ENCODE data around the gene TTLL10. TPM values are rescaled to one million over a fixed set of nuclear protein-coding genes. Genes with fewer than 3 reads are reported as not detected.
"Not testable (repeated sequence)": the region's sequence is repeated elsewhere in the genome, so short reads cannot be mapped to it uniquely, and the experiment has no call there.

TTLL10 gene
- polyA plus RNA-seq, 2 donors, result 0.28 to 0.43 TPM

DNA sequence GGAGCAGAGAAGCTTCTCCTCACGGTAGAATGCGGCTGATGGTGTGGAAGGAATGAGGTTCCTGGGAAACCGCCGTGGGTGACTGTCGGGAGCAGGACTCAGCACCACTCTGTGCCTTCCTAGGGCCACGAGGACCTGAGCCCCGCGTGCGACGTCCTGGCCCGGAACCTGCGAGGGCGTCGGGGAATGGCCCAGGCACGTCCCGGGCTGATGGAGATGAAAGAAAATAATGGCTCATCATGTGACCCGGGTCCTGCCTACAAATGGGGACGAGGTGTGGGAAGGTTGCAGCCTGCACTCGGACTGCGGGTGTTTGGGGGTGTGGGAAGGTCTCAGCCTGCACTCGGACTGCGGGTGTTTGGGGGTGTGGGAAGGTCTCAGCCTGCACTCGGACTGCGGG is 25.1 kb upstream of the TTLL10 start:
- H3K36me3 ChIP-seq (ENCODE audit: control insufficient read depth in 2 of 2, insufficient read depth in 2 of 2, low read length in 1 of 2), result no peaks in the 10 kb centered on the region
- 58 to 70% methylated on average over 24 of the region's 24 CpGs for WGBS, 2 donors
- no peak overlapping the region for H3K4me3 ChIP-seq (ENCODE audit: low read depth in 1 of 2, low read length in 2 of 2)
- H3K27me3 ChIP-seq (ENCODE audit: control insufficient read depth in 1 of 2, insufficient read depth in 2 of 2, low read length in 2 of 2), result no peaks in the 10 kb centered on the region
- H3K4me1 ChIP-seq (ENCODE audit: control insufficient read depth in 2 of 2, insufficient read depth in 2 of 2, low read length in 1 of 2), result peaks cover 0 to 24% of the 10 kb centered on the region in 2 donors
- no peak overlapping the region for H3K27ac ChIP-seq (ENCODE audit: low read depth in 2 of 2, low read length in 1 of 2)
- no peaks in the 10 kb centered on the region for H3K9me3 ChIP-seq (ENCODE audit: control insufficient read depth in 2 of 2, insufficient read depth in 1 of 2, low read depth in 1 of 2, low read length in 1 of 2)

DNA sequence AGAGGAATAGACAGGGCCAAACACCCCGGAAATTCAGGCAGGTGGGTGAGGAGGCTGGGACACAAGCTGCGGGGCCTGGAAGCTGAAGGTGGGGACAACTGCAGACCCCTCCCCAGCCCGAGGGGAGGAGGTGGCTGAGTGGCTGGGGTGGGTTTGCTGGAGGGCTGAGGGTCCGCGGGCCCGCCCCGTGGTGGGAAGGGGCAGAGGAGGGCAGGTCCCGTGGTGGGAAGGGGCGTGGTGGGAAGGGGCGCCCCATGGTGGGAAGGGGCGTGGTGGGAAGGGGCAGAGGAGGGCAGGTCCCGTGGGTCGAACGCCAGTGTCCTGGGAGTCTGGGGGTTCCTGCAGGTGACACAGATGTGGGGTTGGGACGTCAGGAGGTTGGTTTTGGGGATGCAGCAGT is 24.3 kb upstream of the TTLL10 start:
- WGBS, 2 donors, result 74 to 81% methylated on average over 9 to 15 of the region's 15 CpGs
- no peak overlapping the region for H3K27ac ChIP-seq (ENCODE audit: low read depth in 2 of 2, low read length in 1 of 2)
- H3K9me3 ChIP-seq (ENCODE audit: control insufficient read depth in 2 of 2, insufficient read depth in 1 of 2, low read depth in 1 of 2, low read length in 1 of 2), result no peaks in the 10 kb centered on the region
- no peaks in the 10 kb centered on the region for H3K27me3 ChIP-seq (ENCODE audit: control insufficient read depth in 1 of 2, insufficient read depth in 2 of 2, low read length in 2 of 2)
- peaks cover 0 to 23% of the 10 kb centered on the region in 2 donors for H3K4me1 ChIP-seq (ENCODE audit: control insufficient read depth in 2 of 2, insufficient read depth in 2 of 2, low read length in 1 of 2)
- H3K4me3 ChIP-seq (ENCODE audit: low read depth in 1 of 2, low read length in 2 of 2), result no peak overlapping the region
- H3K36me3 ChIP-seq (ENCODE audit: control insufficient read depth in 2 of 2, insufficient read depth in 2 of 2, low read length in 1 of 2), result no peaks in the 10 kb centered on the region

DNA sequence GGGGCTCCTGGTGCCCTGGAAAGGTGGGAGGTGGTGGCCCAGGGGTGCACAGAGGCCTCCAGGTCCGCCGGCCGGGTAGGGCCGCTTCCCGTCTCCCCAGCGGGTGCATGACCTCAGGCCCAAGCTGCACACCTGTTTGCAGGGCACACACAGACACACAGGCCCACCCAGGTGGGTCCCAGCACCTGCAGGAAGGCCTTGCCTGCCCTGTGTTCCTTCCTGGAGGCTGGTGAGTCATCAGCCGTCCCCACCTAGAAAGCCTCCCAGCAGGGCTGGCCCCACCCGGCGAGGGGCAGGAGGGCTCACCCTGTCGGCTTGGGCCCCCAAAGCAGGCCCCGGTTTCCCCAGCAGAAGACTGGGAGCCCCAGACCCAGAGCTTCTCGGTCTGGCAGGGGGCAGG is 23.6 kb upstream of the TTLL10 start:
- no peaks in the 10 kb centered on the region for H3K36me3 ChIP-seq (ENCODE audit: control insufficient read depth in 2 of 2, insufficient read depth in 2 of 2, low read length in 1 of 2)
- no peak overlapping the region for H3K4me3 ChIP-seq (ENCODE audit: low read depth in 1 of 2, low read length in 2 of 2)
- WGBS, 2 donors, result 47 to 56% methylated on average over 6 to 12 of the region's 12 CpGs
- H3K27ac ChIP-seq (ENCODE audit: low read depth in 2 of 2, low read length in 1 of 2), result no peak overlapping the region
- peaks cover 0 to 17% of the 10 kb centered on the region in 2 donors for H3K4me1 ChIP-seq (ENCODE audit: control insufficient read depth in 2 of 2, insufficient read depth in 2 of 2, low read length in 1 of 2)
- no peaks in the 10 kb centered on the region for H3K9me3 ChIP-seq (ENCODE audit: control insufficient read depth in 2 of 2, insufficient read depth in 1 of 2, low read depth in 1 of 2, low read length in 1 of 2)
- H3K27me3 ChIP-seq (ENCODE audit: control insufficient read depth in 1 of 2, insufficient read depth in 2 of 2, low read length in 2 of 2), result no peaks in the 10 kb centered on the region

DNA sequence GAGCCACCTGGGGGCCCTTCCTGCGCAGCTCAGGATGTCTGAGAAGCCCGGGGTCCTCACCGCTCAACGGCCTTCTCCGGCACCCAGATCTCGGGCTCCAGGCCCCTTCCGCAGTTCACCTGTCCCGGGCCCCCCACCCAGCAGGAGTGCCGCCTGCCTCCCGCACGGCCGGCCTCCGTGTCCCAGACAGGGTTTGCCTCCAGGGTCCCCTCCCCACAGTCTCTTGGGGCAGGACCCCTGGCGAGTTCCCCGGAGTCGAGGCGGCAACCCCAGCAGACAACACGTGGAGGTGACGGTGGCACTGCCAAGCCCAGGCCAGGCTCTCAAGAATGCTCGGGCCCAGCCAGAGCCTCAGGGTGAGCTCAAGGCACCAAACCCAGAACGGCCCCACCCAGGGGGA is 22.4 kb upstream of the TTLL10 start:
- Histone ChIP-seq H3K9me3 (ENCODE audit: control insufficient read depth in 2 of 2, insufficient read depth in 1 of 2, low read depth in 1 of 2, low read length in 1 of 2) (no peaks in the 10 kb centered on the region), H3K27me3 (ENCODE audit: control insufficient read depth in 1 of 2, insufficient read depth in 2 of 2, low read length in 2 of 2) (no peaks in the 10 kb centered on the region), H3K4me3 (ENCODE audit: low read depth in 1 of 2, low read length in 2 of 2) (no peak overlapping the region), H3K36me3 (ENCODE audit: control insufficient read depth in 2 of 2, insufficient read depth in 2 of 2, low read length in 1 of 2) (no peaks in the 10 kb centered on the region), H3K4me1 (ENCODE audit: control insufficient read depth in 2 of 2, insufficient read depth in 2 of 2, low read length in 1 of 2) (peaks cover 0 to 14% of the 10 kb centered on the region in 2 donors), H3K27ac (ENCODE audit: low read depth in 2 of 2, low read length in 1 of 2) (no peak overlapping the region)
- WGBS, 2 donors, result 90 to 93% methylated on average over 21 of the region's 21 CpGs

DNA sequence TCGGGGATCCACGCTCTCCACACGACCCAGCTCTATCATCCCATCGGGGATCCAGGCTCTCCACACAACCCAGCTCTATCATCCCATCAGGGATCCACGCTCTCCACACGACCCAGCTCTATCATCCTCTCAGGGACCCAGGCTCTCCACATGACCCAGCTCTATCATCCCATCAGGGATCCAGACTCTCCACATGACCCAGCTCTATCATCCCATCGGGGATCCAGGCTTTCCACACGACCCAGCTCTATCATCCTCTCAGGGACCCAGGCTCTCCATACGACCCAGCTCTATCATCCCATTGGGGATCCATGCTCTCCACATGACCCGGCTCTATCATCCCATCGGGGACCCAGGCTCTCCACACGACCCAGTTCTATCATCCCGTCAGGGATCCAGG is 21.2 kb upstream of the TTLL10 start:
- not testable (repeated sequence) for H3K4me3 ChIP-seq (ENCODE audit: low read depth in 1 of 2, low read length in 2 of 2); H3K27ac ChIP-seq (ENCODE audit: low read depth in 2 of 2, low read length in 1 of 2); H3K9me3 ChIP-seq (ENCODE audit: control insufficient read depth in 2 of 2, insufficient read depth in 1 of 2, low read depth in 1 of 2, low read length in 1 of 2); H3K36me3 ChIP-seq (ENCODE audit: control insufficient read depth in 2 of 2, insufficient read depth in 2 of 2, low read length in 1 of 2); H3K27me3 ChIP-seq (ENCODE audit: control insufficient read depth in 1 of 2, insufficient read depth in 2 of 2, low read length in 2 of 2)
- WGBS, 2 donors, result 89 to 93% methylated on average over 13 of the region's 13 CpGs
- H3K4me1 ChIP-seq (ENCODE audit: control insufficient read depth in 2 of 2, insufficient read depth in 2 of 2, low read length in 1 of 2), result peaks cover 0 to 14% of the 10 kb centered on the region in 2 donors

DNA sequence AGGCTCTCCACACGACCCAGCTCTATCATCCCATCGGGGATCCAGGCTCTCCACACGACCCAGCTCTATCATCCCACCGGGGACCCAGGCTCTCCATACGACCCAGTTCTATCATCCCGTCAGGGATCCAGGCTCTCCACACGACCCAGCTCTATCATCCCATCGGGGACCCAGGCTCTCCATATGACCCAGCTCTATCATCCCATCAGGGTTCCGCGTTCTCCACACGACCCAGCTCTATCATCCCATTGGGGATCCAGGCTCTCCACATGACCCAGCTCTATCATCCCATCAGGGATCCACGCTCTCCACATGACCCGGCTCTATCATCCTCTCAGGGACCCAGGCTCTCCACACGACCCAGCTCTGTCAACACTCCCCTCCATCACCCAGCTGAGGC is 20.5 kb upstream of the TTLL10 start:
- not testable (repeated sequence) for H3K36me3 ChIP-seq (ENCODE audit: control insufficient read depth in 2 of 2, insufficient read depth in 2 of 2, low read length in 1 of 2); H3K27ac ChIP-seq (ENCODE audit: low read depth in 2 of 2, low read length in 1 of 2); H3K9me3 ChIP-seq (ENCODE audit: control insufficient read depth in 2 of 2, insufficient read depth in 1 of 2, low read depth in 1 of 2, low read length in 1 of 2); H3K27me3 ChIP-seq (ENCODE audit: control insufficient read depth in 1 of 2, insufficient read depth in 2 of 2, low read length in 2 of 2); H3K4me3 ChIP-seq (ENCODE audit: low read depth in 1 of 2, low read length in 2 of 2)
- WGBS, 2 donors, result 91 to 92% methylated on average over 14 of the region's 14 CpGs
- H3K4me1 ChIP-seq (ENCODE audit: control insufficient read depth in 2 of 2, insufficient read depth in 2 of 2, low read length in 1 of 2), result peaks cover 0 to 16% of the 10 kb centered on the region in 2 donors

DNA sequence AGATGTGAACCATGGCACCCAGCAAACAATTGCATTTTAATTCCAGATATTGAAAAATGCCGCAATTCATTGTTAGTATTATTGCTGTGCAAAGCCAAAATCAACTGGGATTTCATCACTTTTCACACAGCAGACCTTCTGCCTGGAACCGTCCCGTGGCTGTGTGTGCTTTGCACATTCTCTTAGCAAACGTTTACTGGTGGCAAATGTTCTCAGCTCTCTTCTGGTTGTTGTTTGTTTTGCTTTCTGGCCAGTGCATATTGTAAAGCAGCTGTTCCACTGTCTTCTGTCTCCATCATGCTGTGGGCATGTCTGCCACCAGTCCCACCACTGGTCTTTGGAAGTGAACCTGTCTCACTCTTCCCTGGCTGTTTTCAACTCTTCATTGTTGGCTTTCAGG is 19.8 kb upstream of the TTLL10 start:
- Histone ChIP-seq H3K36me3 (ENCODE audit: control insufficient read depth in 2 of 2, insufficient read depth in 2 of 2, low read length in 1 of 2) (no peaks in the 10 kb centered on the region), H3K27ac (ENCODE audit: low read depth in 2 of 2, low read length in 1 of 2) (no peak overlapping the region), H3K27me3 (ENCODE audit: control insufficient read depth in 1 of 2, insufficient read depth in 2 of 2, low read length in 2 of 2) (no peaks in the 10 kb centered on the region), H3K9me3 (ENCODE audit: control insufficient read depth in 2 of 2, insufficient read depth in 1 of 2, low read depth in 1 of 2, low read length in 1 of 2) (no peaks in the 10 kb centered on the region), H3K4me3 (ENCODE audit: low read depth in 1 of 2, low read length in 2 of 2) (no peak overlapping the region), H3K4me1 (ENCODE audit: control insufficient read depth in 2 of 2, insufficient read depth in 2 of 2, low read length in 1 of 2) (peaks cover 0 to 19% of the 10 kb centered on the region in 2 donors)
- 47 to 49% methylated on average over 4 of the region's 4 CpGs for WGBS, 2 donors

DNA sequence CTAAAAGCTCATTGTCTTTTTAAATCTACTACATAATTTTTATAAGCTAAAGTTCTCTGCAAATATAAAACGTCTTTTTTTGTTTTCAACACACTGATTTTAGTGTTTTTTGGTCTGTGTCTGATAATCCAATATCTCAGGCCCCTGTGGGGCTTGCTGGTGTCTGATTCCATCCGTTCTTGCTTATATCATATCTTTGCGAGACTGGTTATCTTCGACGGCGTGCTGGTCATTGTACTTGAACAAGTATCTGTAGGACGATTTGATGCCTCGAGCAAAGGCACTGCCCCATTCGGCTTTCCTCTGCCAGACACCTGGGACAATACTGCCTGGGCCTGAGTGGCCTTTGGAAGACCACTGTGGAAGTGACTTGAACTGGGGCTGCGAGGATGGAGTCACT is 18.4 kb upstream of the TTLL10 start:
- WGBS, 2 donors, result 82 to 85% methylated on average over 10 of the region's 10 CpGs

DNA sequence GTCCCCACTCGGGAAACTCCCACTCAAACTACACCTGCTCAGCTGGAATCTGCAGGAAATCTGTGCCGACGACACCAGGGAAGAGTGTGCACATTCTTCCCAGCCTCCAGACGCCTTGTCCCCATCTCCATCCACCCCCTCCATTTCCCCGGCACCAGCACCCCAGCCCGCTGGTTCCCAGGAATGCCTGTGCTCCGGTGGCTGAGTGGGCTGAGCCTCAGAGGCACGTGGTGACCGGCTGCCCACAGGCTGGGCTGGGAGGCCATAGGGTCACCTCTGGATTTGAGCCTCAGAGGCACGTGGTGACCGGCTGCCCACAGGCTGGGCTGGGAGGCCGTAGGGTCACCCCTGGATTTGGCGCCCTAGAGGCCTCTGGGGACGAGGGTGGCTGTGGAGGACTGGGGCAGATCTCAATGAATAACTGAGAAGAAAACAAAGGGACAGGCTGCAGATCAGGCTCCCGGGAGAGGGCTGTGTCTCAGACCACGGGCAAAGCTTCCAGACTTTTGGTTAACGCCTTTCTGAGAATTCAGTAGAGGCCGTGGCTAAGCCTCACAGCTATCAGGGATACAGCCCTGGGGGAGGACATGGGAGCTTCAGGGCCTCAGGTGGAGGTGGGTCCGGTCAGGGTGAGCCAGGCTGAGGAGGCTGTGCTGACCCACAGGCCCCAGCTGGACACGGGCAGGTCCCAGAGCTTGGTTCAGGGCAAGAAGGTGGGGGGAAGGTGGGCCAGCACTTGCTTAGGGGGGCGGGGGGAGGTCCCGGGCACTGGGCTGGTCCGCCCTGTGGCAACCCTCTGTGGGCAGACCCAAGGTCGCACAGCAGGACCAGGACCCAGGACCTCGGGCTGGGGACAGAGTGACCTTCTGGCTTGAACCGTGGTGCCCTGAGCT is 17.3 kb upstream of the TTLL10 start:
- Histone ChIP-seq H3K27ac (ENCODE audit: low read depth in 2 of 2, low read length in 1 of 2) (no peak overlapping the region), H3K4me3 (ENCODE audit: low read depth in 1 of 2, low read length in 2 of 2) (no peak overlapping the region), H3K36me3 (ENCODE audit: control insufficient read depth in 2 of 2, insufficient read depth in 2 of 2, low read length in 1 of 2) (no peaks in the 10 kb centered on the region), H3K4me1 (ENCODE audit: control insufficient read depth in 2 of 2, insufficient read depth in 2 of 2, low read length in 1 of 2) (peaks cover 0 to 13% of the 10 kb centered on the region in 2 donors), H3K9me3 (ENCODE audit: control insufficient read depth in 2 of 2, insufficient read depth in 1 of 2, low read depth in 1 of 2, low read length in 1 of 2) (no peaks in the 10 kb centered on the region), H3K27me3 (ENCODE audit: control insufficient read depth in 1 of 2, insufficient read depth in 2 of 2, low read length in 2 of 2) (no peaks in the 10 kb centered on the region)
- 79 to 81% methylated on average over 26 of the region's 26 CpGs for WGBS, 2 donors

More for the DNA sequence above, 18.4 kb upstream of the TTLL10 start:
- Histone ChIP-seq H3K4me1 (ENCODE audit: control insufficient read depth in 2 of 2, insufficient read depth in 2 of 2, low read length in 1 of 2) (peaks cover 0 to 13% of the 10 kb centered on the region in 2 donors), H3K9me3 (ENCODE audit: control insufficient read depth in 2 of 2, insufficient read depth in 1 of 2, low read depth in 1 of 2, low read length in 1 of 2) (no peaks in the 10 kb centered on the region), H3K27ac (ENCODE audit: low read depth in 2 of 2, low read length in 1 of 2) (no peak overlapping the region), H3K27me3 (ENCODE audit: control insufficient read depth in 1 of 2, insufficient read depth in 2 of 2, low read length in 2 of 2) (no peaks in the 10 kb centered on the region), H3K4me3 (ENCODE audit: low read depth in 1 of 2, low read length in 2 of 2) (no peak overlapping the region), H3K36me3 (ENCODE audit: control insufficient read depth in 2 of 2, insufficient read depth in 2 of 2, low read length in 1 of 2) (no peaks in the 10 kb centered on the region)

DNA sequence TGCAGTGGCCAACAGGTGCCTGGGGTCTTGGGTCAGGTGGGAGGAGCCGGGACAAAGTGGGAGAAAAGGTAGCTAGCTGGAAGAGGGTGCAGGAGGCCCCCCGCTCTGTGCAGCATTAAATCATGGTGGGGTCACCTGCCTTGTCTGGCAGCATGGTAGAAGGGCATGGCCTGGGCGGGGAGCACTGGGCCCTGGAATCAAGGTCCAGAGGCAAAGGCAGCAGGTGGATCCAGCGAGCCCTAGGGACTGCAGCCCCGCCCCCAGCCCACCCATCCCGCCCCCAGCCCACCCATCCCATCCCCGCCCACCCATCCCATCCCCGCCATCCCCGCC is 16.7 kb upstream of the TTLL10 start:
- 19 to 42% methylated on average over 3 to 7 of the region's 9 CpGs for WGBS, 2 donors
- H3K27ac ChIP-seq (ENCODE audit: low read depth in 2 of 2, low read length in 1 of 2), result no peak overlapping the region

More for the DNA sequence above, 16.7 kb upstream of the TTLL10 start:
- no peaks in the 10 kb centered on the region for H3K27me3 ChIP-seq (ENCODE audit: control insufficient read depth in 1 of 2, insufficient read depth in 2 of 2, low read length in 2 of 2)
- H3K36me3 ChIP-seq (ENCODE audit: control insufficient read depth in 2 of 2, insufficient read depth in 2 of 2, low read length in 1 of 2), result no peaks in the 10 kb centered on the region
- H3K4me3 ChIP-seq (ENCODE audit: low read depth in 1 of 2, low read length in 2 of 2), result no peak overlapping the region
- peaks cover 0 to 13% of the 10 kb centered on the region in 2 donors for H3K4me1 ChIP-seq (ENCODE audit: control insufficient read depth in 2 of 2, insufficient read depth in 2 of 2, low read length in 1 of 2)
- H3K9me3 ChIP-seq (ENCODE audit: control insufficient read depth in 2 of 2, insufficient read depth in 1 of 2, low read depth in 1 of 2, low read length in 1 of 2), result no peaks in the 10 kb centered on the region
